HEK293T (cell line): Measurements from ENCODE around the gene DKK3.

ENCODE experiments used
- ARNT ChIP-seq: fragments of 450-650 bp; IDR thresholded peaks from 2 replicates; pipeline ENCODE4 v1.6.1; 2017; ENCODE audit warnings: mild to moderate bottlenecking
- BHLHE40 ChIP-seq: fragments of 450-650 bp; IDR thresholded peaks from 2 replicates; pipeline ENCODE4 v1.6.1; 2016; ENCODE audit warnings: mild to moderate bottlenecking, moderate library complexity, borderline replicate concordance
- FOXA1 ChIP-seq: fragments of 450-650 bp; IDR thresholded peaks from 2 replicates; pipeline ENCODE4 v1.6.1; 2016; ENCODE audit warnings: mild to moderate bottlenecking
- FOXK2 ChIP-seq: fragments of 450-650 bp; IDR thresholded peaks from 2 replicates; pipeline ENCODE4 v1.6.1; 2016; ENCODE audit warnings: mild to moderate bottlenecking
- FOXM1 ChIP-seq: fragments of 450-650 bp; IDR thresholded peaks from 2 replicates; pipeline ENCODE4 v1.6.1; 2017; ENCODE audit warnings: mild to moderate bottlenecking, borderline replicate concordance
- PKNOX1 ChIP-seq: fragments of 450-650 bp; IDR thresholded peaks from 2 replicates; pipeline ENCODE4 v1.6.1; 2016
- SP1 ChIP-seq: fragments of 450-650 bp; IDR thresholded peaks from 2 replicates; pipeline ENCODE4 v1.6.1; 2017
- SUZ12 ChIP-seq: fragments of 450-650 bp; IDR thresholded peaks from 2 replicates; pipeline ENCODE4 v1.6.1; 2016; ENCODE audit warnings: mild to moderate bottlenecking
- TARDBP ChIP-seq: fragments of 450-650 bp; IDR thresholded peaks from 2 replicates; pipeline ENCODE4 v1.6.1; 2016

GRCh38 chr11:11966826-11967668, 41.4 kb downstream of the DKK3 start:
- TF ChIP-seq TARDBP (no peak), SUZ12 (no peak), SP1 (no peak), FOXM1 (no peak), BHLHE40 (no peak), ARNT (no peak), PKNOX1 (no peak), FOXK2 (no peak), FOXA1 (no peak)
